ENCODE measurements around the gene FER. TPM values are rescaled to one million over a fixed set of nuclear protein-coding genes. Genes with fewer than 3 reads are reported as not detected.
"Not testable (repeated sequence)": the region's sequence is repeated elsewhere in the genome, so short reads cannot be mapped to it uniquely, and the experiment has no call there.

Gene FER
- total RNA-seq, 1 experiment from 2014 or later: 18.0 TPM

DNA sequence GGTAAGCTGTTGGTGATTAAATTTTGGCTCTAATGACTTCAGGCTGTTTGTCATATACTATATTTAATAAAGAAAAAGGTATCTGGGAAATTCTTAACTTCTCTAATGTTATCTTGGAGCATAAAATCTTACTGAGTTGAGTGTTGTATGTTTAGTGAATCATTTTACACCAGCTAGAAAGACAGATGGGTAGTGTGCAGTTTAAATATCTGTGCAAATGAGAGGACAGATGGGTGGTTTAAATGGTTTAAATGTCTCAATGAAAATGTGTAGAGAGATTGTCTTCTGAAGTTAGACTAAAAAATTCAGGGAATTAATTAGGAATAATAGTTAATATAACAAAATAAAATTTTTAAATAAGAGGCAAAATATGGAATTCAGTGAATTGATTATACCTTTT, 114.5 kb downstream of the FER start:
- Histone ChIP-seq H2BK5ac (ENCODE audit: insufficient read length, low read length) (no peak overlapping the region), H3K4me2 (ENCODE audit: insufficient read depth, insufficient read length, low read length) (no peak overlapping the region), H3K14ac (ENCODE audit: insufficient read depth, low read length) (no peak overlapping the region), H4K20me1 (ENCODE audit: control insufficient read depth, insufficient read depth, insufficient read length) (no peaks in the 10 kb centered on the region), H3K9ac (ENCODE audit: extremely low read depth, insufficient read length, low read length) (no peak overlapping the region), H2BK120ac (ENCODE audit: low read depth, low read length, poor library complexity, severe bottlenecking) (no peak overlapping the region), H2BK20ac (ENCODE audit: low read depth, low read length, poor library complexity, severe bottlenecking) (no peak overlapping the region), H3K23ac (ENCODE audit: insufficient read length, low read depth, low read length) (no peak overlapping the region), H3K9me3 (ENCODE audit: control insufficient read depth, low read depth, low read length) (no peaks in the 10 kb centered on the region), H3K4ac (ENCODE audit: low read depth, low read length) (no peak overlapping the region), H4K8ac (replicated peaks; ENCODE audit: insufficient read length, low read depth, low read length) (no peak overlapping the region), H3K4me1 (ENCODE audit: insufficient read depth, low read length) (no peaks in the 10 kb centered on the region), H3K79me1 (ENCODE audit: insufficient read depth, low read depth, low read length, poor library complexity, severe bottlenecking) (no peaks in the 10 kb centered on the region), H2BK12ac (ENCODE audit: insufficient read length, low read depth, low read length) (no peak overlapping the region), H3K27ac (ENCODE audit: insufficient read length, low read depth, low read length) (no peak overlapping the region), H3K56ac (ENCODE audit: insufficient read length, low read depth, low read length) (no peak overlapping the region), H3K27me3 (ENCODE audit: insufficient read depth, low read length) (no peaks in the 10 kb centered on the region), H2AFZ (ENCODE audit: low read length) (no peak overlapping the region), H2BK15ac (ENCODE audit: low read depth, low read length) (no peak overlapping the region), H4K5ac (ENCODE audit: insufficient read length, low read depth, low read length) (no peak overlapping the region), H3K18ac (ENCODE audit: insufficient read length, low read depth, low read length) (no peak overlapping the region), H3K23me2 (ENCODE audit: insufficient read length, low read depth, low read length, poor library complexity, severe bottlenecking) (no peaks in the 10 kb centered on the region), H3K79me2 (ENCODE audit: insufficient read depth, low read length) (no peaks in the 10 kb centered on the region), H4K91ac (ENCODE audit: insufficient read length, low read depth, low read length) (no peak overlapping the region), H3T11ph (ENCODE audit: low read length) (no peak overlapping the region), H2AK5ac (ENCODE audit: insufficient read length, low read length) (no peak overlapping the region)
- H3K27ac Mint-ChIP-seq: no peak overlapping the region
- H3K4me1 Mint-ChIP-seq: 0 out of 4 replicates have a peak, but pooled peaks cover 0 to 2% of the 10 kb centered on the region in 2 experiments
- TF ChIP-seq, protein P1, sequence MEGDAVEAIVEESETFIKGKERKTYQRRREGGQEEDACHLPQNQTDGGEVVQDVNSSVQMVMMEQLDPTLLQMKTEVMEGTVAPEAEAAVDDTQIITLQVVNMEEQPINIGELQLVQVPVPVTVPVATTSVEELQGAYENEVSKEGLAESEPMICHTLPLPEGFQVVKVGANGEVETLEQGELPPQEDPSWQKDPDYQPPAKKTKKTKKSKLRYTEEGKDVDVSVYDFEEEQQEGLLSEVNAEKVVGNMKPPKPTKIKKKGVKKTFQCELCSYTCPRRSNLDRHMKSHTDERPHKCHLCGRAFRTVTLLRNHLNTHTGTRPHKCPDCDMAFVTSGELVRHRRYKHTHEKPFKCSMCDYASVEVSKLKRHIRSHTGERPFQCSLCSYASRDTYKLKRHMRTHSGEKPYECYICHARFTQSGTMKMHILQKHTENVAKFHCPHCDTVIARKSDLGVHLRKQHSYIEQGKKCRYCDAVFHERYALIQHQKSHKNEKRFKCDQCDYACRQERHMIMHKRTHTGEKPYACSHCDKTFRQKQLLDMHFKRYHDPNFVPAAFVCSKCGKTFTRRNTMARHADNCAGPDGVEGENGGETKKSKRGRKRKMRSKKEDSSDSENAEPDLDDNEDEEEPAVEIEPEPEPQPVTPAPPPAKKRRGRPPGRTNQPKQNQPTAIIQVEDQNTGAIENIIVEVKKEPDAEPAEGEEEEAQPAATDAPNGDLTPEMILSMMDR (conservative IDR thresholded peaks at IDR 0.05): no peak
- no peak overlapping the region for H3K4me3 Mint-ChIP-seq
- peaks cover 0 to 2% of the 10 kb centered on the region in 2 experiments; a peak in 1 of 5 replicates for H3K9me3 Mint-ChIP-seq
- H3K27me3 Mint-ChIP-seq (ENCODE audit: low read depth): no peaks in the 10 kb centered on the region
- peaks cover 0 to 6% (median 5%) of the 10 kb centered on the region in 3 experiments; a peak in 3 of 7 replicates for H3K36me3 Mint-ChIP-seq (ENCODE audit: insufficient read depth in 1 of 3, low read depth in 3 of 3)
- DNase-seq: no peak

DNA sequence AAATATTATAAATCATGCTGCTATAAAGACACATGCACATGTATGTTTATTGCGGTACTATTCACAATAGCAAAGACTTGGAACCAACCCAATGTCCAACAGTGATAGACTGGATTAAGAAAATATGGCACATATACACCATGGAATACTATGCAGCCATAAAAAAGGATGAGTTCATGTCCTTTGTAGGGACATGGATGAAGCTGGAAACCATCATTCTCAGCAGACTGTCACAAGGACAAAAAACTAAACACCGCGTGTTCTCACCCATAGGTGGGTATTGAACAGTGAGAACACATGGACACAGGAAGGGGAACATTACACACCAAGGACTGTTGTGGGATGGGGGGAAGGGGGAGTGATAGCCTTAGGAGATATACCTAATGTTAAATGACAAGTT, 118.4 kb downstream of the FER start:
- not testable (repeated sequence) for H3K27me3 Mint-ChIP-seq (ENCODE audit: low read depth); H3K14ac ChIP-seq (ENCODE audit: insufficient read depth, low read length); H3K23ac ChIP-seq (ENCODE audit: insufficient read length, low read depth, low read length); H4K91ac ChIP-seq (ENCODE audit: insufficient read length, low read depth, low read length); H2BK5ac ChIP-seq (ENCODE audit: insufficient read length, low read length); H3K27ac ChIP-seq (ENCODE audit: insufficient read length, low read depth, low read length); H3K27ac Mint-ChIP-seq; H2BK15ac ChIP-seq (ENCODE audit: low read depth, low read length); H3K4me1 Mint-ChIP-seq; H3K9ac ChIP-seq (ENCODE audit: extremely low read depth, insufficient read length, low read length); H3K79me2 ChIP-seq (ENCODE audit: insufficient read depth, low read length); DNase-seq; H3K18ac ChIP-seq (ENCODE audit: insufficient read length, low read depth, low read length); H3K4me3 Mint-ChIP-seq; H3K9me3 Mint-ChIP-seq; H3K27me3 ChIP-seq (ENCODE audit: insufficient read depth, low read length); H3K4me2 ChIP-seq (ENCODE audit: insufficient read depth, insufficient read length, low read length); H3K9me3 ChIP-seq (ENCODE audit: control insufficient read depth, low read depth, low read length); H2BK12ac ChIP-seq (ENCODE audit: insufficient read length, low read depth, low read length); H3K4ac ChIP-seq (ENCODE audit: low read depth, low read length); H4K8ac ChIP-seq (replicated peaks; ENCODE audit: insufficient read length, low read depth, low read length); H3K56ac ChIP-seq (ENCODE audit: insufficient read length, low read depth, low read length); H3K23me2 ChIP-seq (ENCODE audit: insufficient read length, low read depth, low read length, poor library complexity, severe bottlenecking); H4K5ac ChIP-seq (ENCODE audit: insufficient read length, low read depth, low read length); H3T11ph ChIP-seq (ENCODE audit: low read length); H3K36me3 Mint-ChIP-seq (ENCODE audit: insufficient read depth in 1 of 3, low read depth in 3 of 3); H2BK120ac ChIP-seq (ENCODE audit: low read depth, low read length, poor library complexity, severe bottlenecking); H4K20me1 ChIP-seq (ENCODE audit: control insufficient read depth, insufficient read depth, insufficient read length); H3K4me1 ChIP-seq (ENCODE audit: insufficient read depth, low read length); H2BK20ac ChIP-seq (ENCODE audit: low read depth, low read length, poor library complexity, severe bottlenecking); H3K79me1 ChIP-seq (ENCODE audit: insufficient read depth, low read depth, low read length, poor library complexity, severe bottlenecking); H2AFZ ChIP-seq (ENCODE audit: low read length); H2AK5ac ChIP-seq (ENCODE audit: insufficient read length, low read length)
- no CpG with 5 or more reads among the region's 3 CpGs for WGBS (ENCODE audit: extremely low coverage, insufficient read length, low lambda C conversion rate)
